ENCODE results near the gene RRH.

The RRH gene

DNA sequence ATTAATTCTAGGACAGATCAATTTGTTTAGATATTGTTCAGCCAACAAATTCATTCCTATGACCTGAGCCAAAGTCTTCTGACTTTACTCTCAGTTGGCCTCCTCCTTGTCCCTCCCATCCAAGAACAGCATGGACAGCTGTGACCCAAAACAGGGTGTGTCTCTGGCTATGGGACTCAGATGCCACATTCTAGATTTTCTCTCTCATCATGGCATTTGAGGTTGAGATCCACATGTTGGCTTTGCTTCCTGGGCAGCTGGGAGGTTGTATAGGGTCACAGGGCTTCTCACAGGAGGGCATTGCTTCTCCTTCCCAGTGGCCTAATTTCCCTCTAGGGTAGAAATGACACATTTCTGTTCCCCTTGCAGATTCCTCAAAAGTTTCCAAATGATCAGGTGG, 62.3 kb downstream of the RRH start:
- DNase-seq = no peak
